ENCODE results near the gene MEIKIN. TPM values are rescaled to one million over a fixed set of nuclear protein-coding genes. Genes with fewer than 3 reads are reported as not detected.
A peak's percentile ranks its signal among the peaks of the same experiment; 100 is the strongest.

Gene MEIKIN
- total RNA-seq, 4 donors from 2014 or later = not detected

GRCh38 chr5:131974016-131974415 is 28.6 kb upstream of the MEIKIN start:
- Histone ChIP-seq H3K4me1 (no peaks in the 10 kb centered on the region), H3K36me3 (no peaks in the 10 kb centered on the region), H3K27me3 (no peaks in the 10 kb centered on the region), H3K9me3 (no peaks in the 10 kb centered on the region), H3K27ac (replicated peaks in 1 of 4) (no peak overlapping the region), H3K4me3 (no peak overlapping the region)
- intact Hi-C loops (cut with DNase I) = no loop called here
- WGBS = 100% methylated on average over 1 of the region's 1 CpG
- TF ChIP-seq EP300 (IDR thresholded peaks at IDR 0.05) (no peak), POLR2AphosphoS5 (IDR thresholded peaks at IDR 0.05) (no peak), CTCF (IDR thresholded peaks at IDR 0.05) (no peak)
- no peak for DNase-seq (ENCODE audit: extremely low spot score)

- no peaks in the 10 kb centered on the region for H3K9me3 ChIP-seq
- 86% methylated on average over 8 of the region's 9 CpGs for WGBS
- intact Hi-C loops (cut with DNase I) = no loop called here
Observed at GRCh38 chr5:131973089-131973712, 27.7 kb upstream of the MEIKIN start.

GRCh38 chr5:131968396-131968954 is 23.0 kb upstream of the MEIKIN start:
- intact Hi-C loops (cut with DNase I) = no loop called here
- TF ChIP-seq POLR2A (IDR thresholded peaks at IDR 0.05; ENCODE audit: low read depth) (no peak), EP300 (IDR thresholded peaks at IDR 0.05) (no peak), CTCF (IDR thresholded peaks at IDR 0.05) (no peak), POLR2AphosphoS5 (IDR thresholded peaks at IDR 0.05) (no peak)
- Histone ChIP-seq H3K4me3 (no peak overlapping the region), H3K9me3 (no peaks in the 10 kb centered on the region), H3K27ac (replicated peaks in 1 of 4) (no peak overlapping the region), H3K4me1 (no peaks in the 10 kb centered on the region), H3K36me3 (no peaks in the 10 kb centered on the region), H3K27me3 (no peaks in the 10 kb centered on the region)
- no peak for DNase-seq (ENCODE audit: extremely low spot score)
- 76% methylated on average over 5 of the region's 5 CpGs for WGBS

More at GRCh38 chr5:131973089-131973712, 27.7 kb upstream of the MEIKIN start:
- Histone ChIP-seq H3K4me3 (no peak overlapping the region), H3K27ac (replicated peaks in 1 of 4) (no peak overlapping the region), H3K36me3 (no peaks in the 10 kb centered on the region), H3K4me1 (no peaks in the 10 kb centered on the region), H3K27me3 (no peaks in the 10 kb centered on the region)
- no peak for TF ChIP-seq CTCF (IDR thresholded peaks at IDR 0.05)
- TF ChIP-seq POLR2AphosphoS5 (IDR thresholded peaks at IDR 0.05) = no peak
- TF ChIP-seq EP300 (IDR thresholded peaks at IDR 0.05) = no peak
- no peak for TF ChIP-seq POLR2A (IDR thresholded peaks at IDR 0.05; ENCODE audit: low read depth)
- peak; percentile 90 for DNase-seq (ENCODE audit: extremely low spot score)

GRCh38 chr5:131966551-131966950 is 21.1 kb upstream of the MEIKIN start:
- Histone ChIP-seq H3K9me3 (no peaks in the 10 kb centered on the region), H3K36me3 (no peaks in the 10 kb centered on the region), H3K27ac (replicated peaks in 1 of 4) (no peak overlapping the region), H3K27me3 (no peaks in the 10 kb centered on the region), H3K4me1 (no peaks in the 10 kb centered on the region), H3K4me3 (no peak overlapping the region)
- TF ChIP-seq POLR2AphosphoS5 (IDR thresholded peaks at IDR 0.05) (no peak), CTCF (IDR thresholded peaks at IDR 0.05) (no peak), POLR2A (IDR thresholded peaks at IDR 0.05; ENCODE audit: low read depth) (no peak), EP300 (IDR thresholded peaks at IDR 0.05) (no peak)
- intact Hi-C loops (cut with DNase I) = no loop called here
- no peak for DNase-seq (ENCODE audit: extremely low spot score)
- 83% methylated on average over 1 of the region's 1 CpG for WGBS

Measured in esophagus muscularis mucosa (tissue), 4 donors.